ENCODE data around the gene AMMECR1L. TPM values are rescaled to one million over a fixed set of nuclear protein-coding genes. Genes with fewer than 3 reads are reported as not detected.
"Not testable (repeated sequence)": the region's sequence is repeated elsewhere in the genome, so short reads cannot be mapped to it uniquely, and the experiment has no call there.

The AMMECR1L gene
- total RNA-seq, 3 donors from 2014 or later = 13.1 to 18.7 (median 15.6) TPM

GRCh38 chr2:127901339-127902056 lies 15.7 kb upstream of the AMMECR1L start:
- DNase-seq = peak in 1 of 3 donors; percentile 14
- Histone ChIP-seq H3K9me3 (no peaks in the 10 kb centered on the region), H3K4me3 (no peak overlapping the region), H3K36me3 (ENCODE audit: low read depth) (no peaks in the 10 kb centered on the region), H3K4me1 (ENCODE audit: low read depth) (no peaks in the 10 kb centered on the region)
- ATAC-seq = no peak
- intact Hi-C loops (cut with DNase I, micrococcal nuclease) = no loop called here
- TF ChIP-seq CTCF (IDR thresholded peaks at IDR 0.05) = no peak

GRCh38 chr2:127897531-127898211 lies 11.9 kb upstream of the AMMECR1L start:
- H3K4me1 ChIP-seq (ENCODE audit: low read depth) = no peaks in the 10 kb centered on the region
- no peak for TF ChIP-seq CTCF (IDR thresholded peaks at IDR 0.05)
- no peaks in the 10 kb centered on the region for H3K9me3 ChIP-seq
- intact Hi-C loops (cut with DNase I, micrococcal nuclease) = no loop called here
- no peaks in the 10 kb centered on the region for H3K36me3 ChIP-seq (ENCODE audit: low read depth)
- no peak overlapping the region for H3K4me3 ChIP-seq
- DNase-seq (no peak), ATAC-seq (no peak)

- no peak for DNase-seq
- intact Hi-C loops (cut with DNase I, micrococcal nuclease) = no loop called here
- Histone ChIP-seq H3K9me3 (no peaks in the 10 kb centered on the region), H3K4me1 (ENCODE audit: low read depth) (no peaks in the 10 kb centered on the region), H3K36me3 (ENCODE audit: low read depth) (no peaks in the 10 kb centered on the region), H3K4me3 (no peak overlapping the region)
- ATAC-seq = no peak
- TF ChIP-seq CTCF (IDR thresholded peaks at IDR 0.05) = no peak
Measured at GRCh38 chr2:127893494-127893893, 7.7 kb upstream of the AMMECR1L start.

- Histone ChIP-seq H3K4me3 (no peak overlapping the region), H3K9me3 (no peaks in the 10 kb centered on the region), H3K4me1 (ENCODE audit: low read depth) (no peaks in the 10 kb centered on the region), H3K36me3 (ENCODE audit: low read depth) (no peaks in the 10 kb centered on the region)
- TF ChIP-seq CTCF (IDR thresholded peaks at IDR 0.05) = no peak
- intact Hi-C loops (cut with DNase I, micrococcal nuclease) = no loop called here
- ATAC-seq (no peak), DNase-seq (no peak)
Measured at GRCh38 chr2:127893033-127893432, 7.3 kb upstream of the AMMECR1L start.

- no peaks in the 10 kb centered on the region for H3K9me3 ChIP-seq
- H3K4me3 ChIP-seq = no peak overlapping the region
- intact Hi-C loops (cut with DNase I, micrococcal nuclease) = no loop called here
- H3K4me1 ChIP-seq (ENCODE audit: low read depth) = peaks cover 8% of the 10 kb centered on the region
- no peaks in the 10 kb centered on the region for H3K36me3 ChIP-seq (ENCODE audit: low read depth)
- ATAC-seq = no peak
- TF ChIP-seq CTCF (IDR thresholded peaks at IDR 0.05) = no peak
- no peak for DNase-seq
Measured at GRCh38 chr2:127891811-127892210, 6.1 kb upstream of the AMMECR1L start.

- ATAC-seq; DNase-seq; H3K4me3 ChIP-seq; intact Hi-C loops (cut with DNase I, micrococcal nuclease); H3K4me1 ChIP-seq (ENCODE audit: low read depth); H3K36me3 ChIP-seq (ENCODE audit: low read depth); H3K9me3 ChIP-seq: not testable (repeated sequence)
Measured at GRCh38 chr2:127890756-127891155, 5.0 kb upstream of the AMMECR1L start.
